DOHH2 (cell line): ENCODE results near the gene MYBL2.

Source experiments
- H3F3A ChIP-seq: fragments of 200-600 bp; sonication (generic), shearing (Covaris generic); 2 replicates; pipeline ENCODE4 v1.6.0; 2016; ENCODE audit warnings: antibody characterized with exemption, mild to moderate bottlenecking; ENCODE audit not compliant: control insufficient read depth, insufficient read depth
- H3K27ac ChIP-seq: fragments of 200-600 bp; sonication (generic); 2 replicates; pipeline ENCODE4 v1.5.1; 2014; ENCODE audit warnings: low read depth, mild to moderate bottlenecking, low read length, moderate library complexity
- H3K27me3 ChIP-seq: fragments of 200-600 bp; sonication (generic); 2 replicates; pipeline ENCODE4 v1.6.1; 2014; ENCODE audit warnings: mild to moderate bottlenecking, low read length, mixed read lengths; ENCODE audit not compliant: control insufficient read depth
- H3K36me3 ChIP-seq: fragments of 200-600 bp; sonication (generic); 2 replicates; pipeline ENCODE4 v1.6.1; 2014; ENCODE audit warnings: mild to moderate bottlenecking, low read length, moderate library complexity, mixed read lengths; ENCODE audit not compliant: control insufficient read depth
- H3K4me1 ChIP-seq: fragments of 200-600 bp; sonication (generic); 2 replicates; pipeline ENCODE4 v1.6.1; 2014; ENCODE audit warnings: mild to moderate bottlenecking, low read length, mixed read lengths; ENCODE audit not compliant: control insufficient read depth
- H3K4me2 ChIP-seq: fragments of 200-600 bp; sonication (generic); 2 replicates; pipeline ENCODE4 v1.6.0; 2014; ENCODE audit warnings: mild to moderate bottlenecking, low read length, moderate library complexity
- H3K4me3 ChIP-seq: fragments of 200-600 bp; sonication (generic); 2 replicates; pipeline ENCODE4 v1.5.1; 2014; ENCODE audit warnings: mild to moderate bottlenecking, low read length, mixed read lengths
- H3K79me2 ChIP-seq: fragments of 200-600 bp; sonication (generic); 2 replicates; pipeline ENCODE4 v1.6.1; 2014; ENCODE audit warnings: mild to moderate bottlenecking, low read length, mixed read lengths; ENCODE audit not compliant: control insufficient read depth
- H3K9me2 ChIP-seq: fragments of 200-600 bp; sonication (generic); replicated peaks from 2 replicates; pipeline ENCODE4 v1.6.1; 2014; ENCODE audit warnings: mild to moderate bottlenecking, low read length, mixed read lengths; ENCODE audit not compliant: control insufficient read depth
- H3K9me3 ChIP-seq: fragments of 200-600 bp; sonication (generic); 2 replicates; pipeline ENCODE4 v1.6.1; 2014; ENCODE audit warnings: antibody characterized with exemption, low read length, mixed read lengths; ENCODE audit not compliant: control insufficient read depth, insufficient read depth
- H4K20me1 ChIP-seq: fragments of 200-600 bp; sonication (generic); 2 replicates; pipeline ENCODE4 v1.6.0; 2014; ENCODE audit warnings: low read depth, mild to moderate bottlenecking, antibody characterized with exemption, low read length, moderate library complexity; ENCODE audit not compliant: control insufficient read depth, insufficient read depth
- CTCF ChIP-seq: fragments of 200-600 bp; sonication (generic); IDR thresholded peaks from one replicate; pipeline ENCODE4 v1.5.1; 2014; ENCODE audit warnings: antibody characterized with exemption, mild to moderate bottlenecking, low read depth, low read length; ENCODE audit not compliant: poor library complexity, severe bottlenecking
- EZH2phosphoT487 ChIP-seq: fragments of 200-600 bp; sonication (generic); IDR thresholded peaks from 2 replicates; pipeline ENCODE4 v1.6.1; 2017; ENCODE audit warnings: borderline replicate concordance, mild to moderate bottlenecking, antibody characterized with exemption, low read length, moderate library complexity, mixed read lengths

Gene MYBL2

GRCh38 chr20:43655937-43656336 lies 11.0 kb upstream of the MYBL2 start:
- H3K4me3 ChIP-seq, result peak overlapping the region; percentile 74
- H3K27ac ChIP-seq, result no peak overlapping the region

DNA sequence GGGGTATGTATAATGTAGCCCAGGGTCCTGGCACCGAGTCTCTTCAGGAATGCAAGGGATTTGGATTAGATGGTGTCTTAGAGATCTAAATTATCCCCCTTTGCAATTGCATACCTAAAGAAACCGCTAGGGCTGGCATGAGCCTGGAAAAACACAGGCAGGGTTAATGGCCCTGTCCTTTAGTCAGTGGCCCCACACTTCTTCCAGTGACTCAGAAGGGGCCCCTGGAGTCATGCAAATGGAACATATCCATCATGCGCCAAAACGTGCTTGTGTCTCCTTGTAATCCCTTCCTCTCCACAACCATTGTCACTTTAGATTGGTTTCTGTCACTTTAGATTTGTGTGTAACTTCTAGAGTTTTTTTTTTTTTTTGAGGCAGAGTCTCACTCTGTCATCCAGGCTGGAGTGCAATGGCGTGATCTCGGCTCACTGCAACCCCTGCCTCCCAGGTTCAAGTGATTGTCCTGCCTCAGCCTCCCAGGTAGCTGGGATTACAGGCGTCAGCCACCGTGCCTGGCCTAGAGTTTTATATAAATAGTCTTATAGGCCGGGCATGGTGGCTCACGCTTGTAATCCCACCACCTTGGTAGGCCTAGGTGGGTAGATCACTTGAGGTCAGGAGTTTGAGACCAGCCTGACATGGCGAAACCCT lies 8.7 kb upstream of the MYBL2 start:
- H4K20me1 ChIP-seq, result no peaks in the 10 kb centered on the region
- H3K79me2 ChIP-seq, result peaks cover 14% of the 10 kb centered on the region
- no peaks in the 10 kb centered on the region for H3K9me2 ChIP-seq
- no peak for TF ChIP-seq EZH2phosphoT487
- H3K27me3 ChIP-seq, result no peaks in the 10 kb centered on the region
- H3K4me3 ChIP-seq, result peak overlapping the region; percentile 74
- H3K4me1 ChIP-seq, result peaks cover 21% of the 10 kb centered on the region
- H3K27ac ChIP-seq, result peak overlapping the region; percentile 38
- H3K4me2 ChIP-seq, result peak overlapping the region; percentile 81
- H3F3A ChIP-seq, result no peaks in the 10 kb centered on the region
- H3K36me3 ChIP-seq, result no peaks in the 10 kb centered on the region
- no peaks in the 10 kb centered on the region for H3K9me3 ChIP-seq

More at GRCh38 chr20:43655937-43656336, 11.0 kb upstream of the MYBL2 start:
- Histone ChIP-seq H4K20me1 (no peaks in the 10 kb centered on the region), H3F3A (no peaks in the 10 kb centered on the region), H3K27me3 (no peaks in the 10 kb centered on the region), H3K4me1 (peaks cover 21% of the 10 kb centered on the region), H3K9me3 (no peaks in the 10 kb centered on the region), H3K9me2 (no peaks in the 10 kb centered on the region), H3K79me2 (peaks cover 14% of the 10 kb centered on the region), H3K36me3 (no peaks in the 10 kb centered on the region), H3K4me2 (peak overlapping the region; percentile 81)
- TF ChIP-seq CTCF, result no peak
- no peak for TF ChIP-seq EZH2phosphoT487

DNA sequence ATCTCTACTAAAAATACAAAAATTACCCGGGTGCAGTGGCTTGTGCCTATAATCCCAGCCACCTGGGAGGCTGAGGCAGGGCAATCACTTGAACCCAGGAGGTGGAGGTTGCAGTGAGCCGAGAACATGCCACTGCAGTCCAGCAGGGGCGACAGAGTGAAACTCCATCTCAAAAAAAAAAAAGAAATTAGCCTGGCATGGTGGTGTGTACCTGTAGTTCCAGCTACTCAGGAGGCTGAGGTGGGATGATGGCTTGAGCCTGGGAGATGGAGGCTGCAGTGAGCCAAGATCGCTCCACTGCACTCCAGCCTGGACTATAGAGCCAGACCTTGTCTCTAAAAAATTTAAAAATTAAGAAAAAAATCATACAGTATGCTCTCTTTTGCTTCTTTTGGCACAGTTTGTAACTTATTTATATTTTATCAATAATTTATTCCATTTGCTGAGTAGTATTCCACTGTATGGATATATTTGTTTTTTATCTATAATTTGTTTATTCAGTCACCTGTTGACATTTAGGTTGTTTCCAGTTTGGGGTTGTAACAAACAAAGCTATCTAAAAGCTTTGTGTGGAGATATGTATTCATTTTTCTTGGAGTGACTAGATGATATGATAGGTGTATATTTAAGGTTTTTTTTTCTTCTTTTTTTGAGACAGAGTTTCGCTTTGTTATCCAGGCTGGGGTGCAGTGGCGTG lies 8.0 kb upstream of the MYBL2 start:
- H3K4me1 ChIP-seq, result peaks cover 24% of the 10 kb centered on the region
- TF ChIP-seq EZH2phosphoT487, result no peak
- TF ChIP-seq CTCF, result no peak
- H3K27me3 ChIP-seq, result no peaks in the 10 kb centered on the region
- no peaks in the 10 kb centered on the region for H3F3A ChIP-seq
- H3K4me3 ChIP-seq, result peak overlapping the region; percentile 74
- H3K79me2 ChIP-seq, result peaks cover 14% of the 10 kb centered on the region
- peak overlapping the region; percentile 81 for H3K4me2 ChIP-seq
- H3K36me3 ChIP-seq, result no peaks in the 10 kb centered on the region
- H3K9me3 ChIP-seq, result no peaks in the 10 kb centered on the region
- no peaks in the 10 kb centered on the region for H4K20me1 ChIP-seq
- H3K27ac ChIP-seq, result no peak overlapping the region
- no peaks in the 10 kb centered on the region for H3K9me2 ChIP-seq

- H3K79me2 ChIP-seq, result peaks cover 14% of the 10 kb centered on the region
- peaks cover 38% of the 10 kb centered on the region for H3K4me1 ChIP-seq
- no peaks in the 10 kb centered on the region for H3K9me3 ChIP-seq
- peaks cover 9% of the 10 kb centered on the region for H3K36me3 ChIP-seq
- no peak for TF ChIP-seq CTCF
- no peak for TF ChIP-seq EZH2phosphoT487
- no peaks in the 10 kb centered on the region for H3K27me3 ChIP-seq
- no peaks in the 10 kb centered on the region for H3F3A ChIP-seq
- no peak overlapping the region for H3K27ac ChIP-seq
- no peak overlapping the region for H3K4me2 ChIP-seq
- no peaks in the 10 kb centered on the region for H3K9me2 ChIP-seq
- no peak overlapping the region for H3K4me3 ChIP-seq
- 0 out of 2 replicates have a peak, but pooled peaks cover 3% of the 10 kb centered on the region for H4K20me1 ChIP-seq
Observed at GRCh38 chr20:43662943-43663655, 3.8 kb upstream of the MYBL2 start.
